GM15510 (cell line): ENCODE measurements around the gene CABLES1.

Source experiments
- POLR2A ChIP-seq: IDR thresholded peaks from 3 replicates; pipeline ENCODE4 v1.6.1; 2011; ENCODE audit warnings: borderline replicate concordance; ENCODE audit not compliant: insufficient read length; ENCODE audit errors: extremely low read depth

Gene CABLES1

DNA sequence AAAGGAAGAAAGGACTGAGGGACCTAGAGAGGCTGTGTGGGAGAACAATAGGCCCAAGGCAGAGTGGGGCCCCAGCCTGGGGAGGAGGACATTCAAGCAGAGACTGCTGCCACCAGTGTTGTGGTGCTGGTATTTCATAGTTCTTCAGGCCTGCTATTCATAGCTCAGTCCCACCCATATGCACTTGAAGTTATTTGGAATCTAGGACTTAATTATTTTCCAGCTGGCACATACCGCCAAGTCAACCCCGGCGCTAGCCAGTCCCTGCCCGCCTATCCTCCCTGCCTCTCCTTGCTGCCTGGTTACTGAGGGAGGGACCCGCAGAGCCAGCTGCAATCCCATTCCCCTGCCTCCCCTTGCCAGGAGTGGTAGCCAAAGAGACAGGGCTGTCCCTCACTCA, 141.2 kb downstream of the CABLES1 start:
- TF ChIP-seq POLR2A, result no peak

DNA sequence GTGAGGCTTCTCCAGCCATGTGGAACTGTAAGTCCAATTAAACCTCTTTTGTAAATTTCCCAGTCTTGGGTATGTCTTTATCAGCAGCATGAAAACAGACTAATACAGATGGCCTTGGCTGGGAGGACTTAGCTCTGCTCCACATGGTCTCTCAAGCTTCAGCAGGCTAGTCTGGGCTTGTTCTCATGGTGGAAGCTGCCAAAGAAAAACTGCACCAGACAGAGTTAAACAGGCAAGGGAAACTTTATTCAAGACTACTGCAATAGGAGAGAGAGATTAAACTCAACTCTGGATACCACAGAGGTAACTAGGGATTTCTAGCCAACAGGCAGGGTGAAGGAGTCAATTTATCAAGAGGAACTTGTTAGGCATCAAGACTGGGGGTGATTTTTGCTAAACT, 142.1 kb downstream of the CABLES1 start:
- no peak for TF ChIP-seq POLR2A

DNA sequence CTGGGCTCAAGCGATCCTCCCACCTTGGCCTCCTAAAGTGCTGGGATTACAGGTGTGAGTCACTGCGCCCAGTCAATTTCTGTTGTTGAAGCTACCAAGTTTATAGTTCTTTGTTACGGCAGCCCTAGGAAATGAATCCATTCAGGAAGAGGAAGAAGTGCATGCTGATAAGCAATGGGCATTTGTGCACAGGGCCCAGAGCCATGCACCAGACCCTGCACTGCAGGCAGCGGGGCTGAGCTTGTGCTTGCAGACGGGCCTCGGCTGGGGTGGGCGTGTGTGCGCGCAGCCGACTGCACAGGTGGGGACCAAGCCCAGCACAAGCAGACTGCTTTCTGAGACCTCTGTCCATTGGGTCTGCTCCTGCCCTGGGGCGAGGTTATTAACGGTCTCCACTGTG, 144.6 kb downstream of the CABLES1 start:
- no peak for TF ChIP-seq POLR2A

DNA sequence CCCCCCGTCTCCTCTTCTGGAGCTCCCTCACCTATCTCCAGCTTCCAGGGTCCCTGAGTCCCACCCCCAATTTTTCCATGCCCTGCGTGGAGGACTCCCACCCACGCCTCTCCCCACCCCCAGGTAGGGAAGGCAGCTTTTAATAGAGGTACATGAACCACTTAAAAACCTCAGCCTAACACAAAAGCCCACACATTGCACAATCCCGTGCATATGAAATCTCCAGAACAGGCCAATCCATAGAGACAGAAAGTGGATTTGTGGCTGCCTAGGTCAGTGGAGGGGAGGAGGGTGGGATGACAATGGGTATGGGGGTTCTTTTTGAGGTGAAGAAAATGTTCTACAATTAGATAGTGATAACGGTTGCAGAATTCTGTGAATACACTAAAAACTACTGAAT, 145.6 kb downstream of the CABLES1 start:
- TF ChIP-seq POLR2A, result no peak

DNA sequence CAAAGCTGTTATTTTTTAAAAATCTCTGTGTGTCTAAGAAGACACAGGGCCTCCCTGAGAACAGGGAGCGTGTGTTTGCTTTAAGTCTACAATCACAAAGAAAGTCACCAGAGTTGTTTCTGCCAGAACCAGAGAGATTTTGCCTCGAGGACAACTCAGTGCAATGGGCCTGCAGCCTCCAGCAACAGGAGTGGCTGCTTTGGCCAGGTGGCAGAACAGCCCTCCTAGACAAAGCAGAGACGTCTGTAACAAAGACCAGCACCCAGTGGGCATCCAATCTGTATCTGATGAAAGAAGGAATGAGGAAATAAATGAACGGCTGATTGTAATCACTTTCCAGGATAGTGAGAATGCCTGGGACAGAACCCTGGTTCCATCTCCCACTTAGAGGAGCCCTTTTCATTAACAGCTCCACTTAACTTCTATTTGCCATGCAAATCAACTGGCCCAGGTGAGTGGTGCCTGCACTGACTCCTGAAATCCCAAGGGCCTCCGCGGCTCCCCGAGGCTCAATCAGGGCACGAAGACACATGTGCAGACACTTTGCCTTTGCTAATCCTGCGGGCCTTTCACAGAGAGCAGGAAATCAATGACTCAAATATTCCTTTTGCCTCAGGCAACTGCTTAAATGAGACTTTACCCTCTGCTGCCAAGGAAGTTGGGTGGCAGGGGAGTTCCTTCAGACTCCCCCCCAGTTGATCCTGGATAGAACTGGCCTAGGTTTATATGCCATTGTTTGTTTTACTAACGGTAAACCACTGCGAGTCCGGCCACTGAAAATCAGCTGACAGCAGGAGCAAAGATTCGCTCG, 146.5 kb downstream of the CABLES1 start:
- TF ChIP-seq POLR2A, result no peak

DNA sequence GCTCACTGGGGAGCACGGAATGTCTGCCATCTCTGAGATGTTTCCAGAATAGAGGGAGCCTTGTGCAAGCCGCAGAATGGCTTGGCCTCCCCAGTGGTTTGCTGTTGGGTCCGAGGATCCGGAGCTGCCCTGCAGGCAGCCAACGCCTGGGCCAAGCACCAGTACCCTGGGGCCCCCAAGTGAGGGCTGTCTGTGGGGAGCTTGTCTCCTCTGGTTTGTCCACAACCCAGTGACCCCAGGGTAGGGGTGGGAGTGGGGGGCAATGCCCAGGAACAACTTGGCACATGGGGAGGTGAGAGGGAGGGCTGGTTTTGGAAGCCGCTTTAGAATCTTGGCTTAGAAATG, 147.1 kb downstream of the CABLES1 start:
- TF ChIP-seq POLR2A, result no peak

DNA sequence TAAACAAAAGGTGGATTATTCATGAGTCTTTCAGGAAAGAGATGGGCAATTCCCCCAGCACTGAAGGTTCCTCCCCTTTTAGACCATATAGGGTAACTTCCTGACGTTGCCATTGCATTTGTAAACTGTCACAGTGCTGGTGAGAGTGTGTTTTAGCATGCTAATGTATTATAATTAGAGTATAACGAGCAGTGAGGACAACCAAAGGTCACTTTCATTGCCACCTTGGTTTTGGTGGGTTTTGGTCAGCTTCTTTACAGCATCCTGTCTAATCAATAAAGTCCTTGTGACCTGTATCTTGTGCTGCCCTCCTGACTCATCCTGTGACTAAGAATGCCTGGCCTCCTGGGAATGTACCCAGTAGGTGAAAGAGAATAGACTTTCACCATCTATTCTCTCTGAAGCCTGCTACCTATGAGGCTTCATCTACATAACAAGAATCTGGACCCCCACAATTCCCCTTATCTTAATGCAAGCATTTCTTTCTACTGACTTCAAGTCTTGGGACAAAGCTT, 148.7 kb downstream of the CABLES1 start:
- no peak for TF ChIP-seq POLR2A

DNA sequence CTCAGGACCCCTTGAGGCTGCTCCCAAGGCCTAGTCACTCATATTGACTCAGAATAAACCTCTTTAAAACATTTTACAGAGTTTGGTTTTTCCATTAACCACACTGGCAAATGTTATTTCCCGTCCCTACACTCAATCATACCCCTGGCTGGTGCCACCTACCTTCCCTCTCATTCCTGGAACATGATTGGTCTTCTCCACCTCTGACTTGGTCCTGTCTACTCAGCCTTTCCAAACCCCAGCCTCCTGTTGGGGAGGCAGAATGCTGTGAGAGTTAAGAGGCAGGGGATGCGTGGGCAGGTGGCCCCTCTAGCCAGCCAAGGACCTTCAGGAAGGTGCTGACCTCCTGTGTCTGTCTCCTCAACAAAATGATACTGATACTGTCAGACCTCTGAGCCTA, 149.3 kb downstream of the CABLES1 start:
- no peak for TF ChIP-seq POLR2A

DNA sequence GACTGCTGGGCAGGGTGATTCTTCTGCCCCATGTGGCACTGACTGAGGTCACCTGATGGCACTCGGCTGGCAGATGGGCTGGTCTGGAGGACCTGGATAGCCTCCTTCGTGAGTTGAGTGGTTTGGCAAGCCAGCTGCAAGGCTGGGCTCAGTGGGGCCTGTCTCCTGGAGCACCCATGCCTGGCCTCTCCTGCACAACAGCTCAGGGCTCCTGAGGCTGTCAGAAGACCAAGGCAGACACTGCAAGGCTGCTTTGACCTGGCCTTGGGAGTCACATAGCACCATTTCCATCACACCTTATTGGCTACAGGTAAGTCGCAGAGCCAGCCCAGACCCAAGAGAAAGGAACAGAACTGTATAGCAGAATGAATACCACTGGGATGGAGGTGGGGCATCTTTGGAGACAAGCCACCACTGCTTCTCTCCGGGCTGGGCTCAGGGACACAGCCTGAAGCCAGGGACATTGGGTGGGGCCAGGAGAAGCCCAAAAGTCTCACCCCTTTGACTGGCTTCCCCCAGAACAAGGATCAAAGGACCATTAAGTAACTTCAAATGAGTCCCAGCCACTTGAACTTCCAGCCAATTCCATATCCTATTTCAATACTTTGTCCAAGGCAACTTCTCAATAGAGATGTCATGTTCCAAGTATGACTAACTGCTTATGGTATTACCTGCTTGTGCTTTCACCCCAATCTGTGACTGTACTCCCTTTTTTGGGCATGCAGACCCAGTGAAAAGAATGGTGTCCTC, 156.3 kb downstream of the CABLES1 start:
- no peak for TF ChIP-seq POLR2A

DNA sequence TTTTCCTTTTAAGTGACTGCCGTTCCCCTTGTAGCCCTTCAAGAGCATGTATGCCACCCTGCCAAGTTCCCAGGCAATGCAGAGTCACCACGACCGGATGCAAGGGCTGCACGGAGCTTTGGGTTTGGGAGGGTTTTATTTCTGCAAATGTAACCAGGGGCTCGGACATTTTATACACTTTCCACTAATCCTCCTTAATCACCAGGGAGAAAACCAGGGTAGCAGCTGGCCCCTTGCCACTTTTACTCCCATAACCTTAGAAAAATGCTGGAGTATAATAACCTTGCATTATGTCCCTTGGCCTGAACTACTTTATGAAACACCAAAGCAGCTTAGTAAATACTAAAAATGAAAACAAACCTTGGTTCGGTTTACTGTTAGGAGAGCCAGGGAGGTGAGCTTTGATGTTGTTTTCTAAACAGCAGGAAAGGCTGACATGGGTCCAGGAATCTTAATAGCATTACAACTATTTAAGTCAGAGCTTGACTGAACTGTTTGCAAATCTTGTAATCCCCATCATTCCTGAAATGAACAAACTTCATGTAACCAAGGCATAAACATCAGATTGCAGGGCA, 165.0 kb downstream of the CABLES1 start:
- TF ChIP-seq POLR2A, result no peak

DNA sequence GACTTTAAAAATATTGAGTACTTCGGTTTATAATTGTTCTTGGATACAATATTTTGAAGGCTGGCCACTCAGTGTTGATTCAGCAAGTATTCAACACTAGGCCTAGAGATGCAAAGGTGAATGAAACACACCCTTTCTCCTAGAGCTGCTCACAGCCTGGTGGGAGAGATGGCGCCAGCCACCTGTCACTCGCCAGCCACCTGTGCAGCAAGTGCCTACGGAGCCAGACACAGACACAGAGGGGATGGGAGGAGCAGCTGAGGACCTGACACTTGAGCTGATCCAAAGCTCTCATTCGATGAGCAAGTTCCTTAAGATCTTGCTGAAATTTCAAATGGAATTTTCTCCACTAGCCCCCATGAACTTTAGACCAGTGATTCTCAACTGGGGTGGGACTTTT, 166.7 kb downstream of the CABLES1 start:
- TF ChIP-seq POLR2A, result no peak

DNA sequence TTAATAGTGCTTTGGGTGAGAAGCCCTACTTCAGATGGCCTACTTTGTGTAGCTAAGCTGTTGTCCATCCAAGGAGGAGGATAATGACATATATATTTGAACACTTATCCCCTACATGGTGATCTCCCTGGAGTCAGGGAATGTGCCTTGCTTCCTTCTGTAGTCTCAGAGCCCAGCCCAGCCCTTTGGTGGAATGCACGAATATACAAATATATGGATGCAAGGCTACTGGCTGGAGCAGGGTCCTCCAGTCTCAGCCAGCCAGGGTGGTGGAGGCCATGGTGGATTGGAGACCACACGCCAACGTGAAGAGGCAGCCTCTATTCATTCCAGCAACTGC, 167.2 kb downstream of the CABLES1 start:
- no peak for TF ChIP-seq POLR2A

DNA sequence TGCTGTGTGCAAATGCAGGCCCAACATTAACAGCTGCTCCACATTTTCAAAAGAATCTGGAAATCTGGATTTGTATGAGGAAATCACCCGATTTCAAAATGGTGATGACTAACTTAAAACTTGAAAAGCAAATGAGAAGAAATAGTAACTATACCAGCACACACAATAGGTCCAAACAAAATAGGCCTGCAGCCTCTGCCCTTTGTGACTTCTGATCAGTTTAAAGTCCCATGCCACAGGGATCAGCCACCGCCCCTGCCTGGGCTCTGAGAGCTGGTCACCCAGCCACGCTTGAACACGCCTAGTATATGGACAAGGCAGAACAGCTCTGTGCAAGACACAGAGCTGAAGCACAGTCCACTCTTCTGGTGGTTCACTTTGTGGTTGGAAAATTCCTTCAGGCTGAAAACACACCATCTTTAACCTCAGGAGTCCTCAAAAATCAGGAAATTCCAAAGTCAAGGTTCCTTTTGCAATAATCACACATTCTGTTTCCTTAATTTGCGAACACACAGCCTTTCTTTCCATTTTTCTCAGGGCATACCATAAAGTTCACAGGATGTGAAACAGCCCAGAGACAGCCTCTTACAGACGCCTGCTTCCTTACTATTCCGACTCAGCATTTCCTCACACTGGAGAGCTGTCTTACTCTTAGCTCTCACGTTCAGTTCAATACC, 167.7 kb downstream of the CABLES1 start:
- no peak for TF ChIP-seq POLR2A

DNA sequence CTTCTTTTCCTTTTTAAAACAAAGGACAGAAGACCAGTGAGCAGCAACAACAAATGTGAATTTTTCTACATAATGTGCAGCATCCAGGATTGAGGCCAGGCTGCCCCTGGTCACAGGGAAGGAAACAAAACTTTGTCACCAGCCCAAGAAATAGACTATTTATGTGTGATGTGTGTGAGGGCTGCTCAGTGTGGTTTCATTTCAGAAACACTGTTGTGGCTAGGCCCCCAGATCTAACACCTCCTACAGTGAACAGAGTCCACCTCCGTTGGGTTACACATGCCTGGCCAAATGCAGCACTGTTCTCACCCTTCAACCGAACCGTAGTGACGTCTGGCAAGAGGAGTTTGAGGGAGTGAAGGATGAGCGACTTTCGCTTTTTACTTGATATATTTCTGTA, 171.5 kb downstream of the CABLES1 start:
- no peak for TF ChIP-seq POLR2A
